ENCODE data around the gene S100A6. TPM values are rescaled to one million over a fixed set of nuclear protein-coding genes. Genes with fewer than 3 reads are reported as not detected.

Gene S100A6
- total RNA-seq, 1 donor from 2014 or later, result 1,046 TPM

GRCh38 chr1:153513023-153513422 is 22.8 kb downstream of the S100A6 start:
- Histone ChIP-seq H3K4me1 (peaks cover 11% of the 10 kb centered on the region), H3K36me3 (no peaks in the 10 kb centered on the region), H3K27ac (no peak overlapping the region), H3K9me3 (no peaks in the 10 kb centered on the region), H3K4me3 (no peak overlapping the region), H3K27me3 (no peaks in the 10 kb centered on the region)
- no peak for ATAC-seq
- no peak for TF ChIP-seq CTCF (IDR thresholded peaks at IDR 0.05)
- no peak for DNase-seq
- intact Hi-C loops (cut with DNase I), result loop anchor here (5.0 to 10.0 kb wide), 2 partner anchors 59 to 242 kb away; no protein-coding TSS in a partner anchor

- DNase-seq, result peak; percentile 89
- Histone ChIP-seq H3K4me1 (peaks cover 11% of the 10 kb centered on the region), H3K27me3 (no peaks in the 10 kb centered on the region), H3K36me3 (no peaks in the 10 kb centered on the region), H3K27ac (no peak overlapping the region), H3K9me3 (no peaks in the 10 kb centered on the region), H3K4me3 (no peak overlapping the region)
- intact Hi-C loops (cut with DNase I), result loop anchor here (5.0 to 10.0 kb wide), 2 partner anchors 61 to 244 kb away; no protein-coding TSS in a partner anchor
- peak; percentile 92 for TF ChIP-seq CTCF (IDR thresholded peaks at IDR 0.05)
- peak; percentile 88 for ATAC-seq
Measured at GRCh38 chr1:153510984-153511410, 24.8 kb downstream of the S100A6 start.

- peak; percentile 77 for DNase-seq
- TF ChIP-seq CTCF (IDR thresholded peaks at IDR 0.05), result peak; percentile 66
- H3K4me1 ChIP-seq, result peaks cover 3% of the 10 kb centered on the region
- H3K9me3 ChIP-seq, result no peaks in the 10 kb centered on the region
- no peak overlapping the region for H3K27ac ChIP-seq
- intact Hi-C loops (cut with DNase I), result loop anchor here (5.0 to 10.0 kb wide), 2 partner anchors 62 to 245 kb away; no protein-coding TSS in a partner anchor
- no peak overlapping the region for H3K4me3 ChIP-seq
- no peaks in the 10 kb centered on the region for H3K36me3 ChIP-seq
- peak; percentile 67 for ATAC-seq
- H3K27me3 ChIP-seq, result no peaks in the 10 kb centered on the region
Measured at GRCh38 chr1:153509729-153510354, 25.9 kb downstream of the S100A6 start.

GRCh38 chr1:153509036-153509435 is 26.8 kb downstream of the S100A6 start:
- no peaks in the 10 kb centered on the region for H3K36me3 ChIP-seq
- H3K27me3 ChIP-seq, result no peaks in the 10 kb centered on the region
- no peaks in the 10 kb centered on the region for H3K9me3 ChIP-seq
- TF ChIP-seq CTCF (IDR thresholded peaks at IDR 0.05), result no peak
- no peak for DNase-seq
- peaks cover 3% of the 10 kb centered on the region for H3K4me1 ChIP-seq
- ATAC-seq, result no peak
- intact Hi-C loops (cut with DNase I), result no loop called here
- no peak overlapping the region for H3K27ac ChIP-seq
- no peak overlapping the region for H3K4me3 ChIP-seq

GRCh38 chr1:153507926-153508583 is 27.7 kb downstream of the S100A6 start:
- no peak for TF ChIP-seq CTCF (IDR thresholded peaks at IDR 0.05)
- no peak overlapping the region for H3K4me3 ChIP-seq
- ATAC-seq, result no peak
- H3K27me3 ChIP-seq, result no peaks in the 10 kb centered on the region
- H3K4me1 ChIP-seq, result peaks cover 3% of the 10 kb centered on the region
- intact Hi-C loops (cut with DNase I), result no loop called here
- H3K36me3 ChIP-seq, result no peaks in the 10 kb centered on the region
- no peak overlapping the region for H3K27ac ChIP-seq
- H3K9me3 ChIP-seq, result no peaks in the 10 kb centered on the region
- DNase-seq, result no peak
